ENCODE results near the gene CASS4. TPM values are rescaled to one million over a fixed set of nuclear protein-coding genes. Genes with fewer than 3 reads are reported as not detected.

CASS4 gene
- total RNA-seq, 2 donors from 2014 or later = 1.2 to 2.1 TPM

- intact Hi-C loops (cut with DNase I) = no loop called here
- DNase-seq (ENCODE audit: low spot score) = no peak
Measured at GRCh38 chr20:56437196-56437960, 25.3 kb downstream of the CASS4 start.

- intact Hi-C loops (cut with DNase I) = no loop called here
- no peak for DNase-seq (ENCODE audit: low spot score)
Measured at GRCh38 chr20:56438284-56438683, 26.2 kb downstream of the CASS4 start.

GRCh38 chr20:56439771-56440291 lies 27.8 kb downstream of the CASS4 start:
- no peak for DNase-seq (ENCODE audit: low spot score)
- intact Hi-C loops (cut with DNase I) = no loop called here

- intact Hi-C loops (cut with DNase I) = no loop called here
- no peak for DNase-seq (ENCODE audit: low spot score)
Measured at GRCh38 chr20:56440346-56441007, 28.4 kb downstream of the CASS4 start.

GRCh38 chr20:56442389-56443365 lies 30.6 kb downstream of the CASS4 start:
- intact Hi-C loops (cut with DNase I) = no loop called here
- DNase-seq (ENCODE audit: low spot score) = no peak

- intact Hi-C loops (cut with DNase I) = no loop called here
- no peak for DNase-seq (ENCODE audit: low spot score)
Measured at GRCh38 chr20:56443654-56444540, 31.8 kb downstream of the CASS4 start.

GRCh38 chr20:56445130-56445529 lies 33.1 kb downstream of the CASS4 start:
- intact Hi-C loops (cut with DNase I) = no loop called here
- no peak for DNase-seq (ENCODE audit: low spot score)

- intact Hi-C loops (cut with DNase I) = no loop called here
- no peak for DNase-seq (ENCODE audit: low spot score)
Measured at GRCh38 chr20:56445540-56445939, 33.5 kb downstream of the CASS4 start.

GRCh38 chr20:56447227-56447626 lies 35.2 kb downstream of the CASS4 start:
- DNase-seq (ENCODE audit: low spot score) = no peak
- intact Hi-C loops (cut with DNase I) = no loop called here

- intact Hi-C loops (cut with DNase I) = no loop called here
- no peak for DNase-seq (ENCODE audit: low spot score)
Measured at GRCh38 chr20:56449459-56449858, 37.4 kb downstream of the CASS4 start.

- intact Hi-C loops (cut with DNase I) = no loop called here
- DNase-seq (ENCODE audit: low spot score) = no peak
Measured at GRCh38 chr20:56451056-56451765, 39.2 kb downstream of the CASS4 start.

GRCh38 chr20:56453352-56453751 lies 41.3 kb downstream of the CASS4 start:
- intact Hi-C loops (cut with DNase I) = no loop called here
- DNase-seq (ENCODE audit: low spot score) = no peak

GRCh38 chr20:56454754-56455153 lies 42.7 kb downstream of the CASS4 start:
- intact Hi-C loops (cut with DNase I) = no loop called here
- DNase-seq (ENCODE audit: low spot score) = no peak

GRCh38 chr20:56458206-56458821 lies 46.3 kb downstream of the CASS4 start:
- DNase-seq (ENCODE audit: low spot score) = no peak
- intact Hi-C loops (cut with DNase I) = no loop called here

- DNase-seq (ENCODE audit: low spot score) = no peak
- intact Hi-C loops (cut with DNase I) = loop anchor here (10.0 kb wide), 2 partner anchors 56 to 66 kb away; partner anchors contain the start of genes AURKA (in 1 of the 2) and CSTF1 (in 1 of the 2)
Measured at GRCh38 chr20:56460459-56460858, 48.4 kb downstream of the CASS4 start.

GRCh38 chr20:56461576-56461975 lies 49.5 kb downstream of the CASS4 start:
- intact Hi-C loops (cut with DNase I) = loop anchor here (10.0 kb wide), 2 partner anchors 57 to 67 kb away; partner anchors contain the start of genes AURKA (in 1 of the 2) and CSTF1 (in 1 of the 2)
- DNase-seq (ENCODE audit: low spot score) = no peak

- DNase-seq (ENCODE audit: low spot score) = no peak
- intact Hi-C loops (cut with DNase I) = loop anchor here (10.0 kb wide), 2 partner anchors 59 to 69 kb away; partner anchors contain the start of genes AURKA (in 1 of the 2) and CSTF1 (in 1 of the 2)
Measured at GRCh38 chr20:56463428-56463827, 51.4 kb downstream of the CASS4 start.
